ENCODE data around the gene TMIGD1. TPM values are rescaled to one million over a fixed set of nuclear protein-coding genes. Genes with fewer than 3 reads are reported as not detected.
"Not testable (repeated sequence)": the region's sequence is repeated elsewhere in the genome, so short reads cannot be mapped to it uniquely, and the experiment has no call there.

The TMIGD1 gene
- total RNA-seq, 1 donor from 2014 or later = not detected

GRCh38 chr17:30360086-30360808 lies 26.4 kb upstream of the TMIGD1 start:
- intact Hi-C loops (cut with micrococcal nuclease) = no loop called here

GRCh38 chr17:30358055-30358760 lies 24.4 kb upstream of the TMIGD1 start:
- intact Hi-C loops (cut with micrococcal nuclease) = no loop called here

GRCh38 chr17:30357476-30357875 lies 23.6 kb upstream of the TMIGD1 start:
- intact Hi-C loops (cut with micrococcal nuclease) = no loop called here

GRCh38 chr17:30354701-30355100 lies 20.8 kb upstream of the TMIGD1 start:
- intact Hi-C loops (cut with micrococcal nuclease) = no loop called here

- intact Hi-C loops (cut with micrococcal nuclease) = no loop called here
These were observed 18.5 kb upstream of the TMIGD1 start for GRCh38 chr17:30352240-30352814.

- intact Hi-C loops (cut with micrococcal nuclease) = no loop called here
These were observed 17.9 kb upstream of the TMIGD1 start for GRCh38 chr17:30351735-30352134.

GRCh38 chr17:30351263-30351662 lies 17.4 kb upstream of the TMIGD1 start:
- intact Hi-C loops (cut with micrococcal nuclease) = not testable (repeated sequence)

GRCh38 chr17:30349252-30349651 lies 15.4 kb upstream of the TMIGD1 start:
- intact Hi-C loops (cut with micrococcal nuclease) = no loop called here

GRCh38 chr17:30347488-30347887 lies 13.6 kb upstream of the TMIGD1 start:
- intact Hi-C loops (cut with micrococcal nuclease) = no loop called here

GRCh38 chr17:30346221-30346795 lies 12.5 kb upstream of the TMIGD1 start:
- intact Hi-C loops (cut with micrococcal nuclease) = no loop called here

GRCh38 chr17:30345527-30346075 lies 11.7 kb upstream of the TMIGD1 start:
- intact Hi-C loops (cut with micrococcal nuclease) = no loop called here

- intact Hi-C loops (cut with micrococcal nuclease) = no loop called here
These were observed 11.2 kb upstream of the TMIGD1 start for GRCh38 chr17:30345089-30345433.

- intact Hi-C loops (cut with micrococcal nuclease) = loop anchor here (5.0 kb wide), 1 partner anchor 33 kb away; the partner anchor contains the start of gene CPD
These were observed 10.6 kb upstream of the TMIGD1 start for GRCh38 chr17:30344283-30345088.

GRCh38 chr17:30343796-30344195 lies 9.9 kb upstream of the TMIGD1 start:
- intact Hi-C loops (cut with micrococcal nuclease) = loop anchor here (5.0 kb wide), 1 partner anchor 34 kb away; the partner anchor contains the start of gene CPD

GRCh38 chr17:30343244-30343643 lies 9.4 kb upstream of the TMIGD1 start:
- intact Hi-C loops (cut with micrococcal nuclease) = loop anchor here (5.0 kb wide), 1 partner anchor 34 kb away; the partner anchor contains the start of gene CPD

GRCh38 chr17:30341703-30342249 lies 7.9 kb upstream of the TMIGD1 start:
- intact Hi-C loops (cut with micrococcal nuclease) = loop anchor here (5.0 kb wide), 1 partner anchor 36 kb away; the partner anchor contains the start of gene CPD

- intact Hi-C loops (cut with micrococcal nuclease) = loop anchor here (5.0 kb wide), 1 partner anchor 36 kb away; the partner anchor contains the start of gene CPD
These were observed 7.0 kb upstream of the TMIGD1 start for GRCh38 chr17:30340801-30341356.

- intact Hi-C loops (cut with micrococcal nuclease) = no loop called here
These were observed 5.2 kb upstream of the TMIGD1 start for GRCh38 chr17:30339086-30339485.

- intact Hi-C loops (cut with micrococcal nuclease) = loop anchor here (2.0 kb wide), 2 partner anchors 47 to 221 kb away; partner anchors contain the start of genes BLMH and NSRP1
These were observed 3.6 kb upstream of the TMIGD1 start for GRCh38 chr17:30337393-30337999.

All from T-helper 2 cell treated with Interferon-gamma antibody and Interleukin-4, amounts not matched to agents 100 ng/mL and 5 ng/mL, for 36 hours (primary cell).